Urothelium cell line (cell line): ENCODE data around the gene CHD1.

Experiments
- DNase-seq: peaks from one replicate; pipeline ENCODE4 v3.0.0; 2011; ENCODE audit warnings: low spot score, mixed read lengths
- FAIRE-seq: peaks from 2 replicates; lab custom pipeline; 2011; peaks lifted over from hg19 to GRCh38; lab: Jason Lieb, UNC

CHD1 gene

DNA sequence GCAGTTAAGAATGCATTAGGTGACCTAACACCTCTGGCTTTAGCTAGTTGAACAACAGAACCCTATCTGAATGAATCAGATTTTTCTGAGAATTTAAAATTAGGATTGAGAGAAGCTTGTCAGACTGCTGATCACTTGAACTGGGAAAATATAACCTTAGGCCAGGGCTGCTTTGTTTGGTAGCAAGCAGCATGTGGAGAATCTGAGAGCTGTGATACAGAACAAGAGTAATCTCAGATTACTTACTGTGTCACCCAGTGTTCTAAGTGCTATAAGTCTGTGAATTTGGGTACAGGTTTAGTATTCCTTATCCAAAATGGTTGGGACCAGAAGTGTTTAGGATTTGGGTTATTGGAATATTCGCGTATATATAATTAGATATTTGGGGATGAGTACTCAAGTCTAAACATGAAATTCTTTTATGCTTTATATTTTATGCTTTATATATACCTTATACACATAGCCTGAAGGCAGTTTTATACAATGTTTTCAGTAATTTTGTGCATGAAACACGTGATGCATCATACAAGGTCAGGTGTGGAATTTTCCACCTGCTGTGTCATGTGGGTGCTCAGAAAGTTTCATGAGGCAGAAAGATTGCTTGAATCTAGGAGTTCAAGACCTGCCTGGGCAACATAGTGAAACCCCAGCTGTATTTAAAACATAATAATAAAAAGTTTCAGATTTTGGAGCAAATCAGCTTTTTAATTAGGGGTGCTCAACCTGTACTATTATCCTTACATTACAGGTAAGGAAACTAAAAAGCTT, 8.3 kb upstream of the CHD1 start:
- FAIRE-seq = no peak

DNA sequence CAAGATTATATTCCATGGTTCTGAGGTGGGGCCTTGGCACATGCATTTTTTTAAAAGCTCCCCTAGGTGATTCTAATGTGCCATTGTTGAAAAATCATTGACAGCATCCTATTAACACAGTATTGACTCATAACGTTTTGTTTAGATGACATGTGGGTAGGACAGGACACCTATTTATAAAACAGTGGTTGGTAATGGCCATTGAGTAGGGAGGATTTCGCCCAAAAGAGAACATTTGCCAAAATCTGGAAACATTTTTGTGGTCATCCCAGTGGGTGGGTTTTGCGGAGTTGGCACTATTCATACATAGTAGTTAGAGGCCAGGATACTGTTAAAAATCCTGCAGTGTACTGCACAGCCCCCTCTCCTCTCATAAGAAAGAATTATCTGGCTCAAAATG, 6.4 kb upstream of the CHD1 start:
- no peak for FAIRE-seq
- peak; percentile 11 for DNase-seq

More for the DNA sequence above, 8.3 kb upstream of the CHD1 start:
- DNase-seq = no peak

DNA sequence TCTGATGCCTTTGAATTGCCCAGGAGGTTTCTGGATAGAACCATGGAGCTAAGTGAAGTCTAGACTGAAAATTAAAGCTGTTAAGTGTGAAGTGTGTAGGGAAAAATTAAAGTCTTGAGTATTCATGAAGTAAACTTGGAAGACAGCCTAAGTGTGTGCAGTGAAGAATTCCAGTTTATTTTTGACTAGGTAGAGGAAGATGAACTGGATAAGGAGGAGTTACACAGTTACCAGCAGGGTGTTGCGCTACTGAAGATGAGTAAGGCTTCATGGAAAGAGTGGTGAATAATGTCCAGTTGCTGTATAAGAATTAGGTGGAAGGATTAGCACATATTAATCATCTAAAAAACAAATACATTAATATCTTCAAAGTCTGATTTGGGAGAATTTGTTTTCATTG, 5.7 kb upstream of the CHD1 start:
- FAIRE-seq (no peak), DNase-seq (no peak)

DNA sequence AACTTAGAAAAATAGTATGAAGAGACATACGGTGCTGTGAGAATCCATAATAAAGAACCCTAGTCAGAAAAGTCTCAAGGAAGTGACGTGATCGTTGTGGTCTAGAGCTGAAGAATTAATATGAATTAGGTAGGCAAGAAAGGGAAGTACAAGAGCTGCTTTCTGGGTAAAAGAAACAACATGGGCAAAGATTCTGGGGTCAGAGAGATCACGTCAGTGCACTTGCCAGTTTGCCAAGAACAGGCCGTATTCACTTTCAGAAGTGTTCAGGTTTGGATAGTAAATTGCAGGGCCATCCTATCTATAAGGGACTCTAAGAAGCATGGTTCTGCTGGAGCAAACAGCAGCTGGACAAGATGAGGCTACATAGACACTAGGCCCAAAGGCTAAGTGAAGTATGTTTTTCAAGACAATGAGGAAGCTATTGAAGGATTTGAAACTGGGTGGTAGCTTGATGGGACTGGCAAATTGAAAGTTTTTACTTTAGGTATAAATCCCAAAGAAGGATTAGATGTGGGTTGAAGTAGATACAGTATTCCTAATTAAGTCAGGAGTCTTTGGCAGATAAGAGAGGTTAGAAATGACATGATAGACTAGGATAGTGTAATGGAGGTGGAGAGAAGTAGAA, 4.8 kb upstream of the CHD1 start:
- FAIRE-seq = no peak
- no peak for DNase-seq

DNA sequence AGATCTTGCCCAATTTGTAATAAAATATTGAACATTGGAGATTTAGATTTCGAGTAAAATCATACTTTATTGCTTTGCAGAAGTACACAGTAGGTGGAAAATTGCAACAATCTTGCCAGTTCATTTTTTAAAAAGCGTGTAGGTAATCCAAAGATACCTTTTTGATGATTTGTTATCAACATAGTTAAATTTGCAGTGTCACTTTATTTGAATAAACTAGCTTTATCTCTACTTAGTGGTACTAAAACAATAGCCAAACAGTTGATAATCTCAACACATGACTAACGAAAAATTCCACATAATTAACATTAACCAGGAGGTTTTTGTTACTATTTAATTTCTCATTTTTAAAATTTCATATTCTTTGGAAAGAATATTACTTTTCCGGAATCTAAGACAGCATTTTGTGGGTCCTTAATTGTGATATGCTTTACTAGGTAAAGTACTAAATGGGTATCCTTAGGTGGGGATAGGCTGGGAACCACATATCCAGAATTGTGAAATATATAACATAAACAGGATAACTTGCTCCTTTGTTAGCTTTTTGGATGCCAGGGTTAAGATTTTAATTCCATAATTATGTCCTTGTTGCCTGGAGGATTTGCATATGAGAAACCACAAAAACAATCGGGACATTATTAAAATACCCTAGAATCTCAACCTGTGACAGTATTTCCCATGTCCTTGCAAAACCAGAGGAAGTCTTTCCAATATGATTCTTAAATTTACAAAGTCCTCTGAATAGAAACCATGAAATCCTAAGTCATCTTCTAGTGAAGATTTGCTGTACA, 2.4 kb upstream of the CHD1 start:
- FAIRE-seq (no peak), DNase-seq (no peak)

DNA sequence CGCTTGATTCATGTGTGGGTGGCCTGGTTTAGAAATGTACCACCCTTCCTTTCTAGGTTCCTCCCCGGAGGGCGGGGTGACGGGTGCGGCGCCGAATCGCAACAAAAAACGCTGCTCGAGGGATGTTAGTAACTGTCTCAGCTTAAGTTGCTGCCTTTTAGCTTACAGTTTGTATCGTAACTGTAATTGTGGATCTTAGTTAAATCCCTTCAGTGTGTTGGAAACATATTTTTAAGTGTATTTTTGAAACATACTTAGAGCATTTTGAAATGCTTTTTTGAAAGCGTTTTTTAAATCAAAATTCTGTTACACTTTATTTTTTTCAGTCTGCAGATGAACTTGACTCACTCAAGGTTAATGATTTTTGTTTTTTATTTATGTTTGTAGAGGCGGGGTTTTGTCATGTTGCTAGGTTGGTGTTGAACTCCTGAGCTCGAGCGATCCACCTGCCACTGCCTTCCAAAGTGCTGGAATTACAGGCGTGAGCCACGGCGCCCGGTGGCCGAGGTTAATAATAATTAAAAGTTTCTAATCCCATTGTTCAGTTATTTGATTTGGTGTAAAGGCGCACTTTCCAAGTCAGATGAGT, 997 bp upstream of the CHD1 start:
- FAIRE-seq (peak; percentile 74), DNase-seq (no peak)

DNA sequence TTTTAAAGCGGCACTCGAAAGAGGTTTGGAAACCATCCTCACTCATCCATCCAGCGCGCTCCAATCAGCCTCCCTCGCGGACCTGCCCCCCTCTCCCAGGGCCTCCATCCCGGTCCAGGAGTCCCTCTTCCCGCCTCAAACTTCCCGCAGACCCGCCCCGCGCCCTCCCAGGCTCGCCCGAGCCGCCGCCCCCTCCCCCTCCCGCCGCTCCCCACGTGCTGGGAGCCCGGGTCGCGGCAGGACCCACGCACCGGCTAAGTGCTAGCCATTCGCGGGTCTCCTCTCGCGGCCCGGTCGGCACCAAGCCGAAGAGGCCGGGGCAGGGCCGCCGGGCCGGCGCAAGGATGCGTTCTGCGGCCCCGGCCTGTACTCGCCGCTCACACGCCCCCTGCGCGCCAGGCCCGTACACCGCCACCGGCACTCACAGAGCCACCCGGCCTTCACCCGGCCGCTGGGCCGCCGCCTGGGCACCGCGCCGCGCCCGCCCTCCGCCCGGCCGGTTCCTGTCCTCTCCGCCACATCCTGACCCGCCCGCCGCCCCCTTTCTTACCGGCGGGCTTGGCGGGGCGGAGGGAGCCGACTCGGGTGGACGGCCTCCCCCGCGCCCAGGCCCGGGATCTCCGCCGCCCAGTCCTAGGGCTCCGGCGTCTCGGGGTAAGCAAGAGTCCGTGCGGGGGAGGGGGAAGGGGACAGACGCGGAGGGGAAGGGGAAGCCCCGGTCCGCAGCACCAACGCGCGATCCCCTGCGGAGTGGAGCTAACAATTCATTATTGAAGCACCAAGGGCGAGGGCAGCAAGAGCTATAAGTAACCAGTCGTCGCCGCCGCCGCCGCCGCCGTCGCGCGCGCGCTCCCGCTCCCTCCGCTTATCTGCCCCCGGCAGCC, 576 bp downstream of the CHD1 start:
- FAIRE-seq (no peak), DNase-seq (peak; percentile 66)

DNA sequence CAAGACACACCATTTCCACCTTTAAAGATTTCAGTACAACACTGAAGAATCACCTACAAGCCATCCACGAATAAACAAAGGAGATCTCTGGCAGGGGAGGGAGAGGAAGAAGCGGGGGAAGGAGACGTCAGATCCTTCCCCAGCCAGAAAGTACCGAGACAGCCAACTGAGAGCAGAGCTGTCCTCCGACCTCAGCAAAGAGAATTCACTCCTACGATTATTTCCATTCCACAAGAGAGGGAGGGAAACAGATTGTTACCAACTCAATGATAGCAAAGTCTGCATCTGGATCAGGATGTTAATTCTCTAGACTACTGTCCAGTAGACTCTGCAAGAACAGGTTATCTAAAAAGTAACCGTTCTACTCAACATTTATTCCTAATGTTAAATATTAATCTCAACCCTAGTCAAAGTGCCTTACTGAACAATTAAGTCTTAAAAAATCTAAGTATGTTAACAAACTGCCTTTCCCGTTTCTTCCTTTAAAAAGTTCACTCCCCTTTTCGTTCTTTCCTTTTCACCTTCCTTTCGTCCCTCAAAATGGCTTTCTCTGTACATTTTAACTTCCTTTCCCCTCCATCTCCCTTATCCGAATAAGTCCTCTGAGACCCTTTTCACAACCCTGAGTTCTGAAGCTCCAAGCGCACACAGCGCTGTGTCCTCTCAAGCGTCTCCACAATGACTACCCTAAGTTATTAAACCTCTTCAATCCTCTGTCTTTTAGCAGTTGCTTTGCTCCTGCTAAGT, 1.4 kb downstream of the CHD1 start:
- FAIRE-seq (no peak), DNase-seq (peak; percentile 40)

DNA sequence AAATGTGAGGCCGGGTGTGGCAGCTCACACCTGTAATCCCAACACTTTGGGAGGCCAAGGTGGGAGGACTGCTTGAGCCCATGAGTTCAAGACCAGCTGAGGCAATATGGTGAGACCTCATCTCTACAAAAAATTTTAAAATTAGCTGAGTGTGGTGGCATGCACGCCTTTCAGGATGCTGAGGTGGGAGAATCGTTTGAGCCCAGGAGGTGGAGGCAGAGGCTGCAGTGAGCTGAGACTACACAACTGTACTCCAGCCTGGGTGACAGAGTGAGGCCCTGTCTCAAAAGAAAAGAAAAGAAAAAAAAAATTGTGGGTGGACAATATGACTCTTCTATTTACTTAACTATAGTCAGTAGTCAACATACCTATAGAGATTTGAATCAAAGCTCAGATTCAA, 4.8 kb downstream of the CHD1 start:
- FAIRE-seq = no peak
- DNase-seq = no peak

DNA sequence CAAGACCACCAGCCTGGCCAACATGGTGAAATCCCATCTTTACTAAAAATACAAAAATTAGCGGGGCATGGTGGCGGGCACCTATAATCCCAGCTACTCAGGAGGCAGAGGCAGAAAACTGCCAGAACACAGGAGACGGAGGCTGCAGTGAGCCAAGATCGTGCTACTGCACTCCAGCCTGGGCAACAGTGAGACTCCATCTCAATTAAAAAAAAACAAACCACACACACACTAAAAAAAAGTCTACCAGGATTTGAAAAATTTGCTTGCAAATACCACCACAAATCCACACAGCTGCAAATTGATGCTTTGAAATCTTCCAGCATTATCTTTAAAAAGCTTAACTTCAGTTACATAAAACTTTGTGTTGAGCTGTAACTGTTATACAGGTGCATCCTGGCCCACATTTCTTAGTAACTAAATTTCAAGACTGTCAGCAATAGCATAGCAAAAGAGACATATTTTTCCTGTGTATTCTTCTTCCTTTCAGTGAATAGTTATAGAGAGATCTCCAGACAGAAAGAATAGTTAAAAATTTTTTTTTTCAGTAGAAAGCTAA, 6.8 kb downstream of the CHD1 start:
- FAIRE-seq (no peak), DNase-seq (no peak)

DNA sequence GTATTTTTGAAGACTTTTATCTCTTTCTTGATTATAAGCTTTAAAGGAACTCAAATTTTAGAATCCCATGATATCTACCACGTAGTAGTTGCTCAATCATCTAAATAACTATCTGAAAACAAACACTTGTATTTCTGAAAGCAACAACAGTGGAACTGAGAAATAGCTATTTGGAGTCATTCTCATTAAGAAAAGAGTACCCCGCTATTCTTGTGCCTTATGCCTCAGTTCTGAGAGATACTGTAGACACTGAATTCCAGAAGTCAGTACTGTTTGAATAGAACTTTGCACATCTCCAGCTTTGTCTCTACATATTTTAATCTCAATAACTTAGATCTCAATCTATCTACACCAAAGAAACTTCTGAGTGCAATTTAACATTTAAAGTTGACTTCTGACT, 11.4 kb downstream of the CHD1 start:
- DNase-seq = no peak
- no peak for FAIRE-seq

DNA sequence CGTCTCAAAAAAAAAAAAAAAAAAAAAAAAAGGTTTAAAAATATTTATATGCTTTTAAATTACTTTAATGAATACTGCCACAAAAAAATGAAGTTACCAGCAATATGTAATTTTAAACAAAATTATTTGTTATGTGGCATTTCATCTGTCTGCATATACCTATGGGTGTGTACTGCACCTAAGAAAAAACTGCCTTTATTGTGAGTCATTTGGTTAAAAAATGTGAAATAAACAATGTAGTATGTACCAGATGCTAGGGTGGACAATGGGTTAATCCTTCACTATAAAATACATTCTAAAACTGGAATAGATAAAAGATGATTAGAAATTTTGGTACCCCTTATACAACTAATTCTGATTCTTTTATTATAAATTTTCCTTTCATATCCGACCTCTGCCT, 12.3 kb downstream of the CHD1 start:
- FAIRE-seq = no peak
- no peak for DNase-seq

DNA sequence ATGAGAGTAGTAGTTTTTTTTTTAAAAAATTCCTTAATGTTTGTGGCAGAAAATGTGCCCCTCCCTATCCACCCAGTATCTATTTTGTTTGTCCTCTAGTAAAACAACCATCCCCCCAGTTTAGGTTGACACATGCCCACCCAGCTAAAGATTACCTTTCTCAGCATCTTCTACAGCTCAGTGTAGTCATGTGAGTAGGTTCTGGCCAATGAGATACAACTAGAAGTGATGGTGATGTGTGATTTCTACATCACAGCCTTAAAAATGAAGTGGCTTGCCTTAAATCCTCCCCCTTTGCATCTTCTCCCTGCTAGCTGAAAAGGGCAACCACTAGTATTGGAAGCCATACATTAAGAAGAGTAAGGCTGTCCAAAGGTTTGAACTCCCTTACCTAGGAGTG, 14.9 kb downstream of the CHD1 start:
- no peak for DNase-seq
- FAIRE-seq = no peak

DNA sequence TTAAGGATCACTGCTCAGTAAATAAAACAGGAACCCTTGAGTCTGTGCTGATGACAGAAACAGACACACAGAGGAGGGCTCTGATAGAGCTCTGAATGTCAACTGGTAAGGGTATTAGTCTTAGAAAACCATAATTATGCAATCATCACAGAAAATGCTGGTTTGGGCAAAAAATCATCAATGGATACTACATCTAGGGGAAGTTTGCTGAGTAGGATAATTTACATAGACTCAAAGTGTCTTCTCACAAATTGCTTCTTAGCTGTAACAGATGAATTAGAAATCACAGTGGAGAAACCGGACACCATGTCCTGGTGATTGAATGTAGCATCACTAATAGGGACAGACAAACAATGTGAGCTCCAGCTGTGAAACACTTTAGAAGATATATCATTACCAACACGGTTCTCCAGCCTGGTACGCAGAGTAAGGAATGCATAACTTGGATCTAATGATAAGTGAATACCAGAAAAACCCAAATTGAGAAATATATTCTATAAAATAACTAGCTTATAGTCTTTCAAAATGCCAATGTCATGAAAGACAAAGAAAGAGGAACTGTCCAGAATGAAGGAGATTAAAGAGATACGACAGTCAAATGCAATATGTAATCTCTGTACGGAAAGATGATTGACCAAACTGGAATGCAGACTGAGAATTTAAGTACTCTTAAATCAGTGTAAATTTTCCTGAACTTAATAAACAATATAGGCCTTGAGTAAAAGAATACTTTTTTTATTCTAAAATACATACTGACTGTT, 17.3 kb downstream of the CHD1 start:
- DNase-seq (no peak), FAIRE-seq (no peak)

DNA sequence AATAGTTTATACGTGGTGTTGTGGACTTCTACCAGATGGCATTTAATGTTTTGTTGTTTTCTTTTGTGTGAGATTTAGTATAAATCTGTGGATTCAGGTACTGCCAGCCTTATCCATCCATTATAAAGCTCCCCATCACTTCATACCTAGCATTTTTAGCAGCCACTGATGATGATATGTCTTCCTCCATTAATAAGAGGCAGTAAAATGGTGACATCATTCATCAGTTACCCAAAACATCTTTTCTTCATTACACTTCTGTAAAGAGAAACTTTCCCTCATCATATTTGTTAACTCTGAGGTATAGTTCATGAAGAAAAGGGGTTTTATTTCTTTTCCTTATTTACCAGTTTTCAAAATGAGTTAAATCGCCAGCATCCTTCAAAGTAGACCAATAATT, 19.4 kb downstream of the CHD1 start:
- DNase-seq (no peak), FAIRE-seq (no peak)

DNA sequence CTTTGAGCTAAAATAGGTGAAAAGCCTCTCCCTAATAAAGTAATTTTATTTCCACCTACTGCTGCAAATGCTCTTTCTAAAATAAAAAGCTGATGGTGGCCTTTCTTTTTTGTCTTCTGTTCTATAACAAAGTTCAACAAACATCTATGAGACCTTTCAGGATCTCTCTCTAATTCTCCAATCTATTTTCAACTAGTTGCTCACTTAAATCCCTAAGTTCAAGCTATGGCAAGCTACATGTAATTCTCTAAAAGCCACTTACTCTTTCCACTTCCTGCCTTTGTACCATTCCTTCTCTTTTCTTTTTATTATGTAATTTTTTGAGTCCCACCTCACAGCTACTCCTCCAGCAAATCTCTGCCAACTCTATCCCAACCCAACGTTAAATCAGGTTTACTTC, 20.9 kb downstream of the CHD1 start:
- FAIRE-seq (no peak), DNase-seq (no peak)

DNA sequence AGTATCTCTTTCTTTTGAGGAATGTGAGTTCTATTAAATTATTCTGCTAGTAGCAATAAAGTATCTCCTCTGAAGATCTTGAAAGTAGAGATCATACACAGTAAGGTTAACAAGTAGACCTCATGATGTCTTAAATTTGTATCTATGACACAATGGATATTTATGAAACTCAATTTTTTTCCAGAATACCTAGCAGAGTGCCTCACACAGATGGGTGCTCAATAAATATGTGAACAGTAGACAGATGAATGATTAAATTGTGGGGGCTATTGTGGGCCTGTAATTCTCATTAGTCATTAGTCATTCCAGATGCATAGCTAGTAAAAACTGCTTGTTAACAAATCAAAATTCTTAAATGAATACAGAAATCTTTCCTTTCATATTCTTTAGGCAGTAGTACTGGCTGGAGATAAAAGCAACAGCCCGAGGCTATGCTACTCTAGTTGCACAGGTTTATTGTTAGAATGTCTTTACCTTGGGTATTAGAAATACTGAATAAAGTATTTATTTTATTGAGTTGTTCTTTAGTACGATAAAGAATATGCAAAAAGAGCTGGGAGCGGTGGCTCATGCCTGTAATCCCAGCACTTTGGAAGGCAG, 22.0 kb downstream of the CHD1 start:
- FAIRE-seq = no peak

More for the DNA sequence above, 22.0 kb downstream of the CHD1 start:
- DNase-seq = no peak
